Measurements from ENCODE around the gene CAB39L. TPM values are rescaled to one million over a fixed set of nuclear protein-coding genes. Genes with fewer than 3 reads are reported as not detected.

CAB39L gene
- total RNA-seq, 2 donors from 2014 or later = 24.3 to 27.1 TPM

GRCh38 chr13:49262634-49263033 is 181.2 kb downstream of the CAB39L start:
- H3K27ac ChIP-seq = no peak overlapping the region
- H3K36me3 ChIP-seq = peaks cover 46% of the 10 kb centered on the region
- DNase-seq (ENCODE audit: low spot score) = no peak
- TF ChIP-seq CTCF (IDR thresholded peaks at IDR 0.05) = no peak
- no peaks in the 10 kb centered on the region for H3K27me3 ChIP-seq
- no peak overlapping the region for H3K4me3 ChIP-seq
- H3K9me3 ChIP-seq = no peaks in the 10 kb centered on the region
- H3K4me1 ChIP-seq = no peaks in the 10 kb centered on the region

DNA sequence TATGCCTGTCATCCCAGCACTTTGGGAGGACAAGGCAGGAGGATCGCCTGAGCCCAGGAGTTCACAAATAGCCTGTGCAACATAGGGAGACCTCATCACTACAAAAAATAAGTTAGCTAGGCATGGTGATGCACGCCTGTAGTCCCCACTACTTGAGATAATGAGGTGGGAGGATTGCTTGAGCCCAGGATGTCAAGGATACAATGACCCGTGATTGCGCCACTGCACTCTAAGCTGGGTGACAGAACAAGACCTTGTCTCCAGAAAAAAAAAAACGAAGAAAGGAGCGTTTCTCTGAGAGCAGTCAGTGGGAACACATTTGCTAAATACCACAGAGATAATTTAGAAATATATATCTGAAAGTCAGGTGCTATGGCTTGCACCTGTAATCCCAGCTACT is 184.3 kb downstream of the CAB39L start:
- no peak for TF ChIP-seq CTCF (IDR thresholded peaks at IDR 0.05)
- Histone ChIP-seq H3K4me3 (no peak overlapping the region), H3K4me1 (no peaks in the 10 kb centered on the region), H3K27me3 (no peaks in the 10 kb centered on the region), H3K9me3 (no peaks in the 10 kb centered on the region), H3K27ac (no peak overlapping the region), H3K36me3 (peaks cover 52% of the 10 kb centered on the region)
- DNase-seq (ENCODE audit: low spot score) = no peak

Other genes starting within 250 kb of the CAB39L start
- gene MLNR, start 223.7 kb downstream of the CAB39L start, total RNA-seq = not detected
- gene CDADC1, start 196.1 kb downstream of the CAB39L start, total RNA-seq = 1 to 10 TPM; 3.5 to 4.6 TPM
- gene SETDB2, start 210 bp upstream of the CAB39L start, total RNA-seq = 10 to 100 TPM in 1 of 2 donors, 1 to 10 TPM in 1; 7.3 to 12.4 TPM
- gene PHF11, start 51.9 kb upstream of the CAB39L start, total RNA-seq = 10 to 100 TPM; 14.8 to 22.3 TPM
- gene RCBTB1, start 141.5 kb upstream of the CAB39L start, total RNA-seq = 10 to 100 TPM in 1 of 2 donors, 1 to 10 TPM in 1; 8.9 to 19.6 TPM
- under 1 TPM; 0.19 to 0.63 TPM for gene ARL11, start 184.4 kb upstream of the CAB39L start, total RNA-seq
- gene EBPL, start 247.4 kb upstream of the CAB39L start, total RNA-seq = 10 to 100 TPM; 17.6 to 22.6 TPM

Data from right atrium auricular region (tissue), 2 donors.